BE2C (cell line): ENCODE measurements around the gene CHAF1A.

ENCODE experiments used
- DNase-seq: peaks from one replicate; pipeline ENCODE4 v3.0.0-alpha.2; 2020
- H3K27me3 ChIP-seq: fragments of 250-450 bp; sonication (Bioruptor Pico); 2 replicates; pipeline ENCODE4 v1.5.1; 2020; ENCODE audit warnings: mild to moderate bottlenecking
- H3K36me3 ChIP-seq: fragments of 250-450 bp; sonication (Bioruptor Pico); 2 replicates; pipeline ENCODE4 v1.5.1; 2020; ENCODE audit warnings: mild to moderate bottlenecking
- H3K4me1 ChIP-seq: fragments of 250-450 bp; sonication (Bioruptor Pico); 2 replicates; pipeline ENCODE4 v1.5.1; 2020
- H3K4me3 ChIP-seq: 2 replicates; pipeline ENCODE4 v1.5.1; 2011; ENCODE audit warnings: low read depth, low read length
- H3K9me3 ChIP-seq: fragments of 250-450 bp; sonication (Bioruptor Pico); 2 replicates; pipeline ENCODE4 v1.5.1; 2020
- CTCF ChIP-seq: IDR thresholded peaks from 2 replicates; pipeline ENCODE4 v1.5.1; 2012; ENCODE audit warnings: mild to moderate bottlenecking, low read depth, low read length

Gene CHAF1A

GRCh38 chr19:4454747-4455718 is 52.6 kb downstream of the CHAF1A start:
- H3K36me3 ChIP-seq: peaks cover 15% of the 10 kb centered on the region
- TF ChIP-seq CTCF: no peak
- no peak for DNase-seq
- no peak overlapping the region for H3K4me3 ChIP-seq
- no peaks in the 10 kb centered on the region for H3K27me3 ChIP-seq
- H3K9me3 ChIP-seq: no peaks in the 10 kb centered on the region
- H3K4me1 ChIP-seq: peaks cover 4% of the 10 kb centered on the region; the same call in 1 of the 2 replicates

- DNase-seq: peak; percentile 48
- Histone ChIP-seq H3K4me3 (peak overlapping the region; percentile 78), H3K27me3 (no peaks in the 10 kb centered on the region)
Measured at GRCh38 chr19:4455719-4456475, 53.5 kb downstream of the CHAF1A start.

GRCh38 chr19:4456476-4456842 is 54.0 kb downstream of the CHAF1A start:
- peak overlapping the region; percentile 78 for H3K4me3 ChIP-seq
- peak; percentile 47 for DNase-seq

More at GRCh38 chr19:4455719-4456475, 53.5 kb downstream of the CHAF1A start:
- Histone ChIP-seq H3K9me3 (no peaks in the 10 kb centered on the region), H3K4me1 (peaks cover 4% of the 10 kb centered on the region; the same call in 1 of the 2 replicates), H3K36me3 (peaks cover 15% of the 10 kb centered on the region)
- no peak for TF ChIP-seq CTCF

GRCh38 chr19:4456843-4457653 is 54.6 kb downstream of the CHAF1A start:
- peak; percentile 80 for DNase-seq
- TF ChIP-seq CTCF: no peak
- H3K27me3 ChIP-seq: no peaks in the 10 kb centered on the region
- peak overlapping the region; percentile 78 for H3K4me3 ChIP-seq
- no peaks in the 10 kb centered on the region for H3K9me3 ChIP-seq
- peaks cover 11% of the 10 kb centered on the region for H3K36me3 ChIP-seq
- H3K4me1 ChIP-seq: peaks cover 4% of the 10 kb centered on the region; the same call in 1 of the 2 replicates

More at GRCh38 chr19:4456476-4456842, 54.0 kb downstream of the CHAF1A start:
- Histone ChIP-seq H3K4me1 (peaks cover 4% of the 10 kb centered on the region; the same call in 1 of the 2 replicates), H3K9me3 (no peaks in the 10 kb centered on the region), H3K27me3 (no peaks in the 10 kb centered on the region), H3K36me3 (peaks cover 12% of the 10 kb centered on the region)
- TF ChIP-seq CTCF: no peak

GRCh38 chr19:4457654-4458395 is 55.4 kb downstream of the CHAF1A start, which contains the start of gene UBXN6:
Gene UBXN6 (minus strand): TSS chr19:4457794. CDS start chr19:4457697, 97 bp downstream.
- peak within 1 kb of the TSS; percentile 78 for H3K4me3 ChIP-seq
- TF ChIP-seq CTCF: no peak
- H3K9me3 ChIP-seq: no peaks in the 10 kb centered on the region
- H3K36me3 ChIP-seq: peaks cover 7% of the 10 kb centered on the region; the same call in 1 of the 2 replicates
- peaks cover 4% of the 10 kb centered on the region; the same call in 1 of the 2 replicates for H3K4me1 ChIP-seq
- DNase-seq: peak; percentile 98
- H3K27me3 ChIP-seq: no peaks in the 10 kb centered on the region
